Lung (tissue), 12 donors: Measurements from ENCODE around the gene TMEM247. TPM values are rescaled to one million over a fixed set of nuclear protein-coding genes. Genes with fewer than 3 reads are reported as not detected.
A peak's percentile ranks its signal among the peaks of the same experiment; 100 is the strongest.

ENCODE experiments used
- ATAC-seq: fragments of 200-7000 bp; cut with Tn5 transposase; one replicate; pipeline ENCODE4 v1.9.1; 2020; ENCODE audit warnings: moderate number of reproducible peaks; ENCODE audit not compliant: insufficient read depth, low FRiP score
- DNase-seq, 3 donors: peaks; one replicate each; pipeline ENCODE4 v3.0.0-alpha.2; 2013 to 2017
- H3K27ac ChIP-seq, 2 donors: one replicate each; pipeline ENCODE4 v1.5.1; 2013; ENCODE audit warnings: mild to moderate bottlenecking in 2 of 2, moderate library complexity in 2 of 2, control low read depth in 1 of 2, inconsistent platforms in 1 of 2, low read depth in 1 of 2, low read length in 1 of 2
- H3K27me3 ChIP-seq, 3 donors: one replicate each; pipeline ENCODE4 v1.5.1; 2013; ENCODE audit warnings: low read length in 2 of 3; ENCODE audit not compliant: control insufficient read depth in 3 of 3, insufficient read depth in 3 of 3
- H3K36me3 ChIP-seq, 4 donors: one replicate each; pipeline ENCODE4 v1.5.1; 2013; ENCODE audit warnings: low read length in 4 of 4, mild to moderate bottlenecking in 1 of 4, moderate library complexity in 1 of 4; ENCODE audit not compliant: control insufficient read depth in 4 of 4, insufficient read depth in 4 of 4
- H3K4me1 ChIP-seq, 5 donors: one replicate each; pipeline ENCODE4 v1.5.1; 2013; ENCODE audit warnings: low read length in 5 of 5, mild to moderate bottlenecking in 2 of 5, moderate library complexity in 1 of 5; ENCODE audit not compliant: control insufficient read depth in 5 of 5, insufficient read depth in 5 of 5
- H3K4me3 ChIP-seq: one replicate; pipeline ENCODE4 v1.5.1; 2013; ENCODE audit warnings: mild to moderate bottlenecking, control low read depth, moderate library complexity
- H3K9ac ChIP-seq, 2 donors: one replicate each; pipeline ENCODE4 v1.5.1; 2013; ENCODE audit warnings: low read length in 2 of 2, control low read depth in 1 of 2; ENCODE audit not compliant: insufficient read depth in 1 of 2
- H3K9me3 ChIP-seq, 4 donors: one replicate each; pipeline ENCODE4 v1.5.1; 2013; ENCODE audit warnings: low read length in 3 of 4, mild to moderate bottlenecking in 1 of 4, moderate library complexity in 1 of 4; ENCODE audit not compliant: control insufficient read depth in 4 of 4, insufficient read depth in 3 of 4
- CTCF ChIP-seq: IDR thresholded peaks from 2 replicates; pipeline ENCODE4 v1.5.1; 2012; ENCODE audit warnings: mild to moderate bottlenecking; ENCODE audit errors: control extremely low read depth, extremely low read depth
- WGBS, 2 donors: extraction: QIAGEN DNeasy Blood & Tissue Kit; methylation state at CpG; one replicate each; pipeline ENCODE4 v1.1.7; 2013; 5-methylcytosine and 5-hydroxymethylcytosine counted together
- polyA plus RNA-seq, 2 donors: library from polyadenylated mRNA; stranded (reverse); fragments of 200-250 nt; gene quantifications; one replicate each; pipeline ENCODE4 v1.2.1, GENCODE V29; 2013
- total RNA-seq, 2 donors: library from RNA; depleted of rRNA in 1 of 2; stranded (reverse); fragments of >200 nt in 1 of 2; gene quantifications; one replicate each; pipeline ENCODE4 v1.2.1, GENCODE V29; 2014 to 2021
- donor health status: control.
- donor health status: control.
- donor health status: Bipolar disorder and iron deficiency.
- donor health status: healthy.
- donor health status: DM: yes; HTN: yes; CAD: no.

TMEM247 gene
- total and polyA plus RNA-seq, 4 donors: not detected

- Histone ChIP-seq H3K9ac (no peak overlapping the region), H3K4me1 (peaks cover 5 to 22% (median 6%) of the 10 kb centered on the region in 5 donors), H3K4me3 (no peak overlapping the region), H3K27me3 (no peaks in the 10 kb centered on the region), H3K9me3 (no peaks in the 10 kb centered on the region), H3K36me3 (no peaks in the 10 kb centered on the region), H3K27ac (peak overlapping the region in 1 of 2 donors; percentile 4)
- ATAC-seq (no peak), DNase-seq (no peak)
- 82 to 98% methylated on average over 2 of the region's 2 CpGs for WGBS, 2 donors
- TF ChIP-seq CTCF: no peak
These were observed 9.0 kb downstream of the TMEM247 start for GRCh38 chr2:46488389-46488788.

GRCh38 chr2:46489423-46490174 is 10.2 kb downstream of the TMEM247 start:
- no peak for DNase-seq
- H3K27ac ChIP-seq: peak overlapping the region in 1 of 2 donors; percentile 43
- H3K27me3 ChIP-seq: no peaks in the 10 kb centered on the region
- H3K9me3 ChIP-seq: no peaks in the 10 kb centered on the region
- peaks cover 5 to 22% (median 6%) of the 10 kb centered on the region in 5 donors for H3K4me1 ChIP-seq
- H3K4me3 ChIP-seq: no peak overlapping the region
- TF ChIP-seq CTCF: no peak
- H3K9ac ChIP-seq: no peak overlapping the region
- 76 to 84% methylated on average over 8 of the region's 8 CpGs for WGBS, 2 donors
- H3K36me3 ChIP-seq: no peaks in the 10 kb centered on the region
- no peak for ATAC-seq

- TF ChIP-seq CTCF: no peak
- Histone ChIP-seq H3K9ac (peak overlapping the region in 1 of 2 donors; percentile 8), H3K27me3 (no peaks in the 10 kb centered on the region), H3K9me3 (no peaks in the 10 kb centered on the region), H3K4me3 (no peak overlapping the region), H3K4me1 (peaks cover 5 to 22% (median 6%) of the 10 kb centered on the region in 5 donors), H3K27ac (no peak overlapping the region), H3K36me3 (no peaks in the 10 kb centered on the region)
- DNase-seq (peak; percentile 83 to 94 (median 88)), ATAC-seq (no peak)
- 11 to 33% methylated on average over 6 of the region's 6 CpGs for WGBS, 2 donors
These were observed 11.3 kb downstream of the TMEM247 start for GRCh38 chr2:46490521-46491141.
